Neural cell (in vitro differentiated cells): ENCODE measurements around the gene RAD51B. TPM values are rescaled to one million over a fixed set of nuclear protein-coding genes. Genes with fewer than 3 reads are reported as not detected.

Source experiments
- H2AFZ ChIP-seq: fragments of 200-600, 300-800 bp; sonication (generic), shearing (Covaris generic); 2 replicates; pipeline ENCODE4 v1.6.0; 2014; ENCODE audit warnings: low read depth, mild to moderate bottlenecking, antibody characterized with exemption, low read length, moderate library complexity
- H3F3A ChIP-seq: fragments of 200-600 bp; shearing (Covaris generic); 2 replicates; pipeline ENCODE4 v1.6.1; 2016; ENCODE audit warnings: mild to moderate bottlenecking, moderate library complexity, mixed read lengths, antibody characterized with exemption, low read length; ENCODE audit not compliant: insufficient read depth, poor library complexity, severe bottlenecking
- H3K27ac ChIP-seq: fragments of 200-600, 300-800 bp; sonication (generic), shearing (Covaris generic); 2 replicates; pipeline ENCODE4 v1.5.1; 2014; ENCODE audit warnings: mild to moderate bottlenecking, low read length, moderate library complexity
- H3K27me3 ChIP-seq: fragments of 300-800, 200-600 bp; sonication (generic), shearing (Covaris generic); 2 replicates; pipeline ENCODE4 v1.6.0; 2014; ENCODE audit warnings: mild to moderate bottlenecking, low read depth, low read length, moderate library complexity; ENCODE audit not compliant: insufficient read depth
- H3K36me3 ChIP-seq: fragments of 300-800, 200-600 bp; sonication (generic), shearing (Covaris generic); 2 replicates; pipeline ENCODE4 v1.5.1; 2014; ENCODE audit warnings: mild to moderate bottlenecking, antibody characterized with exemption, low read length, moderate library complexity; ENCODE audit not compliant: insufficient read depth
- H3K4me2 ChIP-seq: fragments of 300-800, 200-600 bp; sonication (generic), shearing (Covaris generic); 2 replicates; pipeline ENCODE4 v1.6.0; 2014; ENCODE audit warnings: mild to moderate bottlenecking, low read length
- H3K4me3 ChIP-seq: fragments of 300-800, 200-600 bp; sonication (generic), shearing (Covaris generic); 2 replicates; pipeline ENCODE4 v1.5.1; 2014; ENCODE audit warnings: mild to moderate bottlenecking, low read length, moderate library complexity
- H3K79me2 ChIP-seq: fragments of 200-600 bp; shearing (Covaris generic); replicated peaks from 2 replicates; pipeline ENCODE4 v1.6.0; 2014; ENCODE audit warnings: mild to moderate bottlenecking, low read length, moderate library complexity; ENCODE audit not compliant: insufficient read depth
- H3K9ac ChIP-seq: fragments of 300-800, 200-600 bp; sonication (generic), shearing (Covaris generic); 2 replicates; pipeline ENCODE4 v1.6.1; 2016; ENCODE audit warnings: mild to moderate bottlenecking, low read length, mixed read lengths
- H3K9me2 ChIP-seq: fragments of 200-600 bp; shearing (Covaris generic); 2 replicates; pipeline ENCODE4 v1.6.1; 2016; ENCODE audit warnings: mild to moderate bottlenecking, low read length, mixed read lengths; ENCODE audit not compliant: insufficient read depth
- H3K9me3 ChIP-seq: fragments of 200-600, 300-800 bp; sonication (generic), shearing (Covaris generic); 2 replicates; pipeline ENCODE4 v1.6.1; 2016; ENCODE audit warnings: mild to moderate bottlenecking, mixed run types, low read length, moderate library complexity, mixed read lengths
- H4K20me1 ChIP-seq: fragments of 200-600 bp; shearing (Covaris generic); 2 replicates; pipeline ENCODE4 v1.6.1; 2016; ENCODE audit warnings: mild to moderate bottlenecking, mixed run types; ENCODE audit not compliant: insufficient read depth
- EP300 ChIP-seq: fragments of 450-650 bp; conservative IDR thresholded peaks from 2 replicates; pipeline ENCODE4 v1.6.1; 2014; ENCODE audit warnings: antibody characterized with exemption, mild to moderate bottlenecking, moderate library complexity; ENCODE audit not compliant: poor library complexity, severe bottlenecking
- EZH2 ChIP-seq: fragments of 200-600, 300-800 bp; shearing (Covaris generic), sonication (generic); IDR thresholded peaks from 2 replicates; pipeline ENCODE4 v1.6.1; 2014; ENCODE audit warnings: antibody characterized with exemption, low read length, borderline replicate concordance, mild to moderate bottlenecking; ENCODE audit not compliant: insufficient read depth, poor library complexity, severe bottlenecking
- MXI1 ChIP-seq: fragments of 450-650 bp; conservative IDR thresholded peaks from 2 replicates; pipeline ENCODE4 v1.6.1; 2014; ENCODE audit warnings: antibody characterized with exemption, mild to moderate bottlenecking; ENCODE audit not compliant: poor library complexity, severe bottlenecking
- POLR2AphosphoS5 ChIP-seq: IDR thresholded peaks from 2 replicates; pipeline ENCODE4 v1.6.1; 2012
- RAD21 ChIP-seq: fragments of 450-650 bp; conservative IDR thresholded peaks from 2 replicates; pipeline ENCODE4 v1.6.1; 2014; ENCODE audit warnings: antibody characterized with exemption, mild to moderate bottlenecking, moderate library complexity
- SMC3 ChIP-seq: fragments of 450-650 bp; conservative IDR thresholded peaks from 2 replicates; pipeline ENCODE4 v1.6.1; 2014; ENCODE audit warnings: antibody characterized with exemption, mild to moderate bottlenecking, moderate library complexity; ENCODE audit not compliant: poor library complexity
- TAF1 ChIP-seq: IDR thresholded peaks from 2 replicates; pipeline ENCODE4 v1.6.1; 2012; ENCODE audit warnings: low read depth
- polyA plus RNA-seq: library from polyadenylated mRNA; depleted of rRNA; stranded (reverse); fragments of >200 nt; gene quantifications from 2 replicates; pipeline ENCODE4 v1.2.3, GENCODE V29; 2014
- TF ChIP-seq, protein P1 (sequence below): fragments of 450-650 bp; IDR thresholded peaks from 2 replicates; pipeline ENCODE4 v1.5.1; 2014; ENCODE audit warnings: antibody characterized with exemption, mild to moderate bottlenecking, moderate library complexity; ENCODE audit not compliant: poor library complexity, severe bottlenecking
- TF ChIP-seq, protein P2 (sequence below): IDR thresholded peaks from 2 replicates; pipeline ENCODE4 v1.6.1; 2012; ENCODE audit warnings: borderline replicate concordance

RAD51B gene
- polyA plus RNA-seq, 1 donor from 2014 or later = 3.1 TPM

DNA sequence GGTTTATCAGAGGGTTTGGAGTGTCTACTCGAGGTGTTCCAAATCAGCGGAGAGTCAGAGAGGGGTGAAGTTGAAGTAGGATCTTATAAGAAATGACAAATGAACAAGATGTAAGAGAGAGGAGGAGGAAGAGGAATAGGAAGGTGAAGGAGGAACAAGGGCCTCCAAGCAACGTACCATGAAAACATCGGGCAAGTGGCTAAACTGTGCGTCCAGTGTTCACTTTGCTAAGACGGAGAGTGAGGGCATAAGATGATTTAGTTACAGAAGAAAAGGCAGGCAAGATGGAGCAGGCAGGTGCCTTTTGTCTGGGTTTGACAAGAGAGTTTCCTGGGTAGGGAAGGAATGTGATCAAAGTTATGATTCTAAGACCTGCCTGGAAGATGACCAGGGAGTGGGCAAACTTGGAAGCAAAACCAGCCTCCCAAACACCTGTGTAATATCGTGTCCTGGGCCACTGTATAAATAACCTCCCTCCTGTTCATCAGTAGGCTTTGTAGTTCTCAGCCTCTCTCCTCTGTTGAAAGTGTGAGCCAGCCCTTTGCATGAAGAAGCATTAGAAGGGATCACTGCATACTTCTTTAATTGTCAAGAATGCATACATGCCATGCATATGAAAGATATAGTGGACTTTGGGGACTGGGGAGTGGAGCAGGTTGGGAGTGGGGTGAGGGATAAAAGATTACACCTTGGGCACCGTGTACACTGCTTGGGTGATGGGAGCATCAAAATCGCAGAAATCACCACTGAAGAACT, 861.9 kb downstream of the RAD51B start:
- no peak overlapping the region for H2AFZ ChIP-seq
- H3K4me2 ChIP-seq = no peak overlapping the region
- H3K79me2 ChIP-seq = no peaks in the 10 kb centered on the region
- TF ChIP-seq, protein P1, sequence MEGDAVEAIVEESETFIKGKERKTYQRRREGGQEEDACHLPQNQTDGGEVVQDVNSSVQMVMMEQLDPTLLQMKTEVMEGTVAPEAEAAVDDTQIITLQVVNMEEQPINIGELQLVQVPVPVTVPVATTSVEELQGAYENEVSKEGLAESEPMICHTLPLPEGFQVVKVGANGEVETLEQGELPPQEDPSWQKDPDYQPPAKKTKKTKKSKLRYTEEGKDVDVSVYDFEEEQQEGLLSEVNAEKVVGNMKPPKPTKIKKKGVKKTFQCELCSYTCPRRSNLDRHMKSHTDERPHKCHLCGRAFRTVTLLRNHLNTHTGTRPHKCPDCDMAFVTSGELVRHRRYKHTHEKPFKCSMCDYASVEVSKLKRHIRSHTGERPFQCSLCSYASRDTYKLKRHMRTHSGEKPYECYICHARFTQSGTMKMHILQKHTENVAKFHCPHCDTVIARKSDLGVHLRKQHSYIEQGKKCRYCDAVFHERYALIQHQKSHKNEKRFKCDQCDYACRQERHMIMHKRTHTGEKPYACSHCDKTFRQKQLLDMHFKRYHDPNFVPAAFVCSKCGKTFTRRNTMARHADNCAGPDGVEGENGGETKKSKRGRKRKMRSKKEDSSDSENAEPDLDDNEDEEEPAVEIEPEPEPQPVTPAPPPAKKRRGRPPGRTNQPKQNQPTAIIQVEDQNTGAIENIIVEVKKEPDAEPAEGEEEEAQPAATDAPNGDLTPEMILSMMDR = no peak
- TF ChIP-seq MXI1 (no peak), TAF1 (no peak), EZH2 (no peak), RAD21 (no peak), EP300 (no peak), POLR2AphosphoS5 (no peak)
- TF ChIP-seq, protein P2, sequence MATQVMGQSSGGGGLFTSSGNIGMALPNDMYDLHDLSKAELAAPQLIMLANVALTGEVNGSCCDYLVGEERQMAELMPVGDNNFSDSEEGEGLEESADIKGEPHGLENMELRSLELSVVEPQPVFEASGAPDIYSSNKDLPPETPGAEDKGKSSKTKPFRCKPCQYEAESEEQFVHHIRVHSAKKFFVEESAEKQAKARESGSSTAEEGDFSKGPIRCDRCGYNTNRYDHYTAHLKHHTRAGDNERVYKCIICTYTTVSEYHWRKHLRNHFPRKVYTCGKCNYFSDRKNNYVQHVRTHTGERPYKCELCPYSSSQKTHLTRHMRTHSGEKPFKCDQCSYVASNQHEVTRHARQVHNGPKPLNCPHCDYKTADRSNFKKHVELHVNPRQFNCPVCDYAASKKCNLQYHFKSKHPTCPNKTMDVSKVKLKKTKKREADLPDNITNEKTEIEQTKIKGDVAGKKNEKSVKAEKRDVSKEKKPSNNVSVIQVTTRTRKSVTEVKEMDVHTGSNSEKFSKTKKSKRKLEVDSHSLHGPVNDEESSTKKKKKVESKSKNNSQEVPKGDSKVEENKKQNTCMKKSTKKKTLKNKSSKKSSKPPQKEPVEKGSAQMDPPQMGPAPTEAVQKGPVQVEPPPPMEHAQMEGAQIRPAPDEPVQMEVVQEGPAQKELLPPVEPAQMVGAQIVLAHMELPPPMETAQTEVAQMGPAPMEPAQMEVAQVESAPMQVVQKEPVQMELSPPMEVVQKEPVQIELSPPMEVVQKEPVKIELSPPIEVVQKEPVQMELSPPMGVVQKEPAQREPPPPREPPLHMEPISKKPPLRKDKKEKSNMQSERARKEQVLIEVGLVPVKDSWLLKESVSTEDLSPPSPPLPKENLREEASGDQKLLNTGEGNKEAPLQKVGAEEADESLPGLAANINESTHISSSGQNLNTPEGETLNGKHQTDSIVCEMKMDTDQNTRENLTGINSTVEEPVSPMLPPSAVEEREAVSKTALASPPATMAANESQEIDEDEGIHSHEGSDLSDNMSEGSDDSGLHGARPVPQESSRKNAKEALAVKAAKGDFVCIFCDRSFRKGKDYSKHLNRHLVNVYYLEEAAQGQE = no peak
- no peaks in the 10 kb centered on the region for H3K9me2 ChIP-seq
- H3K4me3 ChIP-seq = no peak overlapping the region
- H3K9ac ChIP-seq = no peak overlapping the region
- no peaks in the 10 kb centered on the region for H3K27me3 ChIP-seq
- no peak overlapping the region for H3K27ac ChIP-seq
- no peaks in the 10 kb centered on the region for H3K36me3 ChIP-seq
- H3K9me3 ChIP-seq = no peaks in the 10 kb centered on the region
- H3F3A ChIP-seq = no peaks in the 10 kb centered on the region
- H4K20me1 ChIP-seq = no peaks in the 10 kb centered on the region

DNA sequence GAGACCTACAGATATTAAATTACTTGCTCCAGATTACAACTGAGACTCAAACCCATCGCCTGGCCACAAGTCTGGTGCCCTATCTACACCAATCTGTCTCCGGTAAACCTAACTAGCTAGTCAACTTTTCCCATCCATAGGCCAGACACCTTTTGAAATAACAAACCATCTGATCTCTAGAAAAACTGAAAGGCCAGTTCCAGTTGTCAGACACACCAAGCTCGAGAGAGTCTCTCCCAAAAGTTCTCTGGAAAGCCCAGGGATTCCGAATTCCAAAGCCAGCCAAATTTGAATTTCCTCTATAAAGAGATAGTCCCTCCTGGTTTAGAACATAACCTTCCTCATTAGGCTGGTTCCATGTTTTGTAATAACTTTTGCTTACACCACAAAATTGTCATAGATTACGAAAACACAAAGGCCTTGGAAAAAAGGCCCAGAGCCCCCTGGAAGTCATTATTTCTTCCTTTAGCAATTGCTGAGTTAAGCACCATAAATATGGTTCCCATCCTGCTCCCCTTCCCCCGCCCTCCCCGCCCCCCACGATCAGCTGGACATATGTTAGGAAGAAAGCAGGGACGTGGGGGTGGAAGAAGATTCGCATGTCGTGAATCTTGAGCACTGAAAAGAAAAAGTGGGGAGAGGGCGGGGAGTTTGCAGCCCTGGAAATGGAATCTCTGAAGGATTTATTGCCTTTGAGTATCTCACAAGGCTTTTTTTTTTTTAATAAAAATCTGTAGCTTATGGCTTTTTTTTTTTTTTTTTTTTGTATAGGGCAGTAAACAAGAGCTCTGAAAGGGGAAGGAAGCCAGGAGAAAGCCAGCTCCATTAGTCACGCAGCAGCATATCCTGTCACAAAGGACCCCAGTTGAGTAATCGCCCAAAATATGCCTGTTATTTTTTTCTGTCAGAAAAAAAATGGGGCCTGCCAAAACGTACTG, 862.9 kb downstream of the RAD51B start:
- Histone ChIP-seq H3K9ac (no peak overlapping the region), H2AFZ (no peak overlapping the region), H3K4me3 (no peak overlapping the region), H3K4me2 (no peak overlapping the region), H3K79me2 (no peaks in the 10 kb centered on the region), H3K36me3 (no peaks in the 10 kb centered on the region), H3K9me3 (no peaks in the 10 kb centered on the region), H3K27ac (no peak overlapping the region), H3K9me2 (no peaks in the 10 kb centered on the region), H3F3A (no peaks in the 10 kb centered on the region), H3K27me3 (no peaks in the 10 kb centered on the region), H4K20me1 (no peaks in the 10 kb centered on the region)
- no peak for TF ChIP-seq MXI1
- TF ChIP-seq, protein P1 = no peak
- TF ChIP-seq EZH2 = no peak
- TF ChIP-seq TAF1 = no peak
- TF ChIP-seq RAD21 = no peak
- no peak for TF ChIP-seq SMC3
- no peak for TF ChIP-seq EP300
- TF ChIP-seq, protein P2 = no peak
- no peak for TF ChIP-seq POLR2AphosphoS5
